ENCODE results near the gene RNF7.

GRCh38 chr3:141738022-141738890 is at the start of gene RNF7:
- TF ChIP-seq DMBX1 (CRISPR knock-in tag; IDR thresholded peaks at IDR 0.05; ENCODE audit: borderline replicate concordance) (0 out of 2 replicates have a peak, but pooled peaks have one; percentile 11), CTCF (IDR thresholded peaks at IDR 0.05 in 2 of 3, conservative IDR thresholded peaks at IDR 0.05 in 1 of 3; ENCODE audit: insufficient read depth in 2 of 3, low read depth in 1 of 3, low read length in 3 of 3) (peak; percentile 91 to 97 (median 95)), ZNF274 (IDR thresholded peaks at IDR 0.05; ENCODE audit: borderline replicate concordance, low read depth, low read length) (no peak; the same call in 1 of the 2 replicates), CBX2 (IDR thresholded peaks at IDR 0.05; ENCODE audit: insufficient read depth, low read length, poor library complexity, severe bottlenecking) (no peak), PTRF (tag; IDR thresholded peaks at IDR 0.05) (no peak), ZNF12 (CRISPR knock-in tag; IDR thresholded peaks at IDR 0.05) (no peak; the same call in 1 of the 2 replicates)
- TF ChIP-seq, protein P1, sequence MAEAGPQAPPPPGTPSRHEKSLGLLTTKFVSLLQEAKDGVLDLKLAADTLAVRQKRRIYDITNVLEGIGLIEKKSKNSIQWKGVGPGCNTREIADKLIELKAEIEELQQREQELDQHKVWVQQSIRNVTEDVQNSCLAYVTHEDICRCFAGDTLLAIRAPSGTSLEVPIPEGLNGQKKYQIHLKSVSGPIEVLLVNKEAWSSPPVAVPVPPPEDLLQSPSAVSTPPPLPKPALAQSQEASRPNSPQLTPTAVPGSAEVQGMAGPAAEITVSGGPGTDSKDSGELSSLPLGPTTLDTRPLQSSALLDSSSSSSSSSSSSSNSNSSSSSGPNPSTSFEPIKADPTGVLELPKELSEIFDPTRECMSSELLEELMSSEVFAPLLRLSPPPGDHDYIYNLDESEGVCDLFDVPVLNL (CRISPR knock-in tag; IDR thresholded peaks at IDR 0.05; ENCODE audit: low read depth): no peak

Data from K562 (cell line).